Measurements from ENCODE around the gene BICC1.

GRCh38 chr10:58742141-58742540, 229.5 kb downstream of the BICC1 start:
- TF ChIP-seq EZH2 (IDR thresholded peaks at IDR 0.05; ENCODE audit: borderline replicate concordance, low read length) = no peak
- no peak for TF ChIP-seq CTCF (IDR thresholded peaks at IDR 0.05; ENCODE audit: low read length)

Data from OCI-LY1 (cell line).